Brain microvascular endothelial cell (primary cell): Measurements from ENCODE around the gene YKT6.

Source experiments
- DNase-seq: peaks from one replicate; pipeline ENCODE4 v3.0.0-alpha.2; 2020
- H3K27ac ChIP-seq: fragments of 250-450 bp; sonication (Bioruptor Pico); 2 replicates; pipeline ENCODE4 v1.5.1; 2020; ENCODE audit warnings: mild to moderate bottlenecking, moderate library complexity
- H3K27me3 ChIP-seq: fragments of 250-450 bp; sonication (Bioruptor Pico); replicated peaks from 2 replicates; pipeline ENCODE4 v1.5.1; 2020; ENCODE audit warnings: mild to moderate bottlenecking
- H3K36me3 ChIP-seq: fragments of 250-450 bp; sonication (Bioruptor Pico); replicated peaks from 2 replicates; pipeline ENCODE4 v1.5.1; 2020; ENCODE audit warnings: mild to moderate bottlenecking
- H3K4me3 ChIP-seq: 2 replicates; pipeline ENCODE4 v1.5.1; 2011; ENCODE audit warnings: low read depth, mild to moderate bottlenecking, control low read depth, low read length, moderate library complexity
- CTCF ChIP-seq: IDR thresholded peaks from 2 replicates; pipeline ENCODE4 v1.5.1; 2011; ENCODE audit warnings: low read depth, mild to moderate bottlenecking, moderate library complexity, low read length, control low read depth, inconsistent platforms; ENCODE audit errors: missing control alignments
- in situ Hi-C: cut with HindIII; loops from 2 replicates; pipeline ENCODE4 v1.10.0; 2017; ENCODE audit warnings: low sequenced_read_pairs, low pct_ligation_motif_present

Gene YKT6

GRCh38 chr7:44251269-44251668 is 50.5 kb downstream of the YKT6 start:
- no peak overlapping the region for H3K4me3 ChIP-seq
- in situ Hi-C loops, result no loop called here
- H3K27ac ChIP-seq, result no peak overlapping the region
- H3K36me3 ChIP-seq, result no peaks in the 10 kb centered on the region
- TF ChIP-seq CTCF, result no peak
- no peak for DNase-seq
- no peaks in the 10 kb centered on the region for H3K27me3 ChIP-seq

- in situ Hi-C loops, result no loop called here
- no peaks in the 10 kb centered on the region for H3K27me3 ChIP-seq
- no peak overlapping the region for H3K4me3 ChIP-seq
- no peak overlapping the region for H3K27ac ChIP-seq
- no peak for TF ChIP-seq CTCF
- H3K36me3 ChIP-seq, result no peaks in the 10 kb centered on the region
- DNase-seq, result no peak
Measured at GRCh38 chr7:44251881-44252280, 51.1 kb downstream of the YKT6 start.

GRCh38 chr7:44256459-44256858 is 55.7 kb downstream of the YKT6 start:
- no peak for DNase-seq
- in situ Hi-C loops, result no loop called here
- TF ChIP-seq CTCF, result no peak
- no peak overlapping the region for H3K27ac ChIP-seq
- no peak overlapping the region for H3K4me3 ChIP-seq
- H3K27me3 ChIP-seq, result no peaks in the 10 kb centered on the region
- no peaks in the 10 kb centered on the region for H3K36me3 ChIP-seq

GRCh38 chr7:44257213-44257612 is 56.4 kb downstream of the YKT6 start:
- no peak for DNase-seq
- in situ Hi-C loops, result no loop called here
- TF ChIP-seq CTCF, result no peak
- H3K4me3 ChIP-seq, result no peak overlapping the region
- H3K27me3 ChIP-seq, result no peaks in the 10 kb centered on the region
- H3K27ac ChIP-seq, result no peak overlapping the region
- no peaks in the 10 kb centered on the region for H3K36me3 ChIP-seq

- no peak overlapping the region for H3K4me3 ChIP-seq
- no peaks in the 10 kb centered on the region for H3K27me3 ChIP-seq
- H3K36me3 ChIP-seq, result no peaks in the 10 kb centered on the region
- peak; percentile 85 for DNase-seq
- in situ Hi-C loops, result no loop called here
- TF ChIP-seq CTCF, result no peak
- no peak overlapping the region for H3K27ac ChIP-seq
Measured at GRCh38 chr7:44257618-44258422, 57.0 kb downstream of the YKT6 start.

- in situ Hi-C loops, result no loop called here
- Histone ChIP-seq H3K4me3 (no peak overlapping the region), H3K36me3 (no peaks in the 10 kb centered on the region), H3K27me3 (no peaks in the 10 kb centered on the region), H3K27ac (no peak overlapping the region)
- no peak for TF ChIP-seq CTCF
- no peak for DNase-seq
Measured at GRCh38 chr7:44258423-44258760, 57.6 kb downstream of the YKT6 start.
